HCT116 (cell line): ENCODE data around the gene PHC3. TPM values are rescaled to one million over a fixed set of nuclear protein-coding genes. Genes with fewer than 3 reads are reported as not detected.

Experiments used
- ATAC-seq: fragments of 200-7000 bp; cut with Tn5 transposase; 2 replicates; pipeline ENCODE4 v1.9.1; 2020; ENCODE audit warnings: mild to moderate bottlenecking, moderate library complexity
- BruUV-seq: library from RNA; stranded (reverse); fragments of 400-500 nt; replicated peaks from 2 replicates; lab custom pipeline; 2021; lab: Mats Ljungman, UMichigan
- CTCF ChIA-PET: fragments of 300-600 bp; sonication (Branson Sonifier 250); formaldehyde crosslinking; loops from one replicate; lab custom pipeline; 2021; ENCODE audit warnings: antibody characterized with exemption; lab: Charles Lee
- POLR2A ChIA-PET: fragments of 300-600, 350-600 bp; sonication (Branson Sonifier 250); formaldehyde crosslinking; loops from one replicate; lab custom pipeline; 2021; ENCODE audit warnings: antibody characterized with exemption; lab: Charles Lee
- RAD21 ChIA-PET, 2 experiments: fragments of 300-600 bp; sonication (Branson Sonifier 250); formaldehyde crosslinking; loops; one replicate each; lab custom pipeline; 2023; ENCODE audit warnings: low total read pairs in 2 of 2; ENCODE audit not compliant: uncharacterized antibody in 2 of 2, unreplicated experiment in 2 of 2, low non-redundant PET in 1 of 2; lab: Charles Lee
- DNase-seq: peaks from one replicate; pipeline ENCODE4 v3.0.0-alpha.2; 2010; ENCODE audit warnings: low read depth, low spot score
- H2AFZ ChIP-seq: fragments of 200-600 bp; shearing (Covaris generic), sonication (generic); 2 replicates; pipeline ENCODE4 v1.6.1; 2017; ENCODE audit warnings: low read depth, mixed run types, mixed read lengths, antibody characterized with exemption, low read length; ENCODE audit not compliant: poor library complexity, severe bottlenecking
- H3K27ac ChIP-seq: 2 replicates; pipeline ENCODE4 v1.5.1; 2012; ENCODE audit warnings: low read depth, low read length
- H3K27me3 ChIP-seq: fragments of 200-600 bp; sonication (generic); 2 replicates; pipeline ENCODE4 v1.6.1; 2016; ENCODE audit warnings: mixed run types, low read length, mixed read lengths; ENCODE audit not compliant: insufficient read depth
- H3K36me3 ChIP-seq, 2 experiments: fragments of 200-500 bp in 1 of 2; fragments of 200-600 bp in 1 of 2; sonication (Bioruptor generic) in 1 of 2; sonication (generic) in 1 of 2; 2 replicates each; pipeline versions ENCODE4 v1.5.1 to v1.6.1; 2014 to 2016; ENCODE audit warnings: low read length in 2 of 2, inconsistent platforms in 1 of 2, mixed read lengths in 1 of 2, mixed run types in 1 of 2; ENCODE audit not compliant: insufficient read depth in 2 of 2, control insufficient read depth in 1 of 2
- H3K4me1 ChIP-seq, 2 experiments: fragments of 200-600 bp in 1 of 2; sonication (generic) in 1 of 2; 2 replicates each; pipeline versions ENCODE4 v1.5.1 to v1.6.1; 2012 to 2017; ENCODE audit warnings: low read length in 2 of 2, inconsistent platforms in 1 of 2, mild to moderate bottlenecking in 1 of 2, mixed read lengths in 1 of 2, mixed run types in 1 of 2, moderate library complexity in 1 of 2; ENCODE audit not compliant: insufficient read depth in 2 of 2, control insufficient read depth in 1 of 2
- H3K4me2 ChIP-seq: fragments of 200-600 bp; sonication (generic); 2 replicates; pipeline ENCODE4 v1.6.1; 2017; ENCODE audit warnings: mixed run types, low read length, mixed read lengths
- H3K4me3 ChIP-seq, 2 experiments: fragments of 200-600 bp in 1 of 2; sonication (generic) in 1 of 2; replicated peaks in 1 of 2; 2 replicates each; pipeline ENCODE4 v1.5.1; 2011 to 2016; ENCODE audit warnings: low read length in 2 of 2, control low read depth in 1 of 2, low read depth in 1 of 2, mild to moderate bottlenecking in 1 of 2, mixed read lengths in 1 of 2, mixed run types in 1 of 2
- H3K79me2 ChIP-seq: fragments of 200-600 bp; sonication (generic); 2 replicates; pipeline ENCODE4 v1.6.1; 2017; ENCODE audit warnings: mild to moderate bottlenecking, mixed run types, low read length, moderate library complexity, mixed read lengths; ENCODE audit not compliant: insufficient read depth
- H3K9ac ChIP-seq: fragments of 200-600 bp; sonication (generic); 2 replicates; pipeline ENCODE4 v1.6.1; 2016; ENCODE audit warnings: low read length, mixed read lengths
- H3K9me2 ChIP-seq: fragments of 200-600 bp; sonication (generic), shearing (Covaris generic); 2 replicates; pipeline ENCODE4 v1.6.1; 2017; ENCODE audit warnings: mixed run types, mild to moderate bottlenecking, moderate library complexity; ENCODE audit not compliant: insufficient read depth
- H3K9me3 ChIP-seq, 2 experiments: fragments of 200-500 bp in 1 of 2; fragments of 200-600 bp in 1 of 2; sonication (Bioruptor generic) in 1 of 2; sonication (generic) in 1 of 2; 2 replicates each; pipeline ENCODE4 v1.6.1; 2014 to 2017; ENCODE audit warnings: low read length in 2 of 2, mixed read lengths in 2 of 2, inconsistent platforms in 1 of 2, low read depth in 1 of 2, mild to moderate bottlenecking in 1 of 2, mixed run types in 1 of 2, moderate library complexity in 1 of 2; ENCODE audit not compliant: control insufficient read depth in 1 of 2, insufficient read depth in 1 of 2
- H4K20me1 ChIP-seq: fragments of 200-600 bp; sonication (generic), shearing (Covaris generic); 2 replicates; pipeline ENCODE4 v1.6.1; 2017; ENCODE audit warnings: mixed run types, mild to moderate bottlenecking, moderate library complexity; ENCODE audit not compliant: insufficient read depth
- CBX3 ChIP-seq: IDR thresholded peaks from 2 replicates; pipeline ENCODE4 v1.6.1; 2012; ENCODE audit warnings: low read depth
- EGR1 ChIP-seq: IDR thresholded peaks from 2 replicates; pipeline ENCODE4 v1.6.1; 2012; ENCODE audit warnings: low read depth
- ELF1 ChIP-seq: IDR thresholded peaks from 2 replicates; pipeline ENCODE4 v1.6.1; 2012; ENCODE audit warnings: low read depth, borderline replicate concordance
- EZH2 ChIP-seq: fragments of 200-600 bp; sonication (generic); IDR thresholded peaks from 2 replicates; pipeline ENCODE4 v1.6.1; 2017; ENCODE audit warnings: antibody characterized with exemption, mixed run types
- POLR2A ChIP-seq: IDR thresholded peaks from 2 replicates; pipeline ENCODE4 v1.7.0; 2011; ENCODE audit warnings: borderline replicate concordance; ENCODE audit not compliant: insufficient read depth, insufficient read length; ENCODE audit errors: extremely low read depth
- POLR2AphosphoS5 ChIP-seq: IDR thresholded peaks from 2 replicates; pipeline ENCODE4 v1.6.1; 2011; ENCODE audit warnings: mild to moderate bottlenecking, low read depth, low read length, moderate library complexity
- SIN3A ChIP-seq: IDR thresholded peaks from 2 replicates; pipeline ENCODE4 v1.6.1; 2012; ENCODE audit warnings: low read depth
- TCF7L2 ChIP-seq: IDR thresholded peaks from 2 replicates; pipeline ENCODE4 v1.7.0; 2011; ENCODE audit warnings: borderline replicate concordance, inconsistent platforms; ENCODE audit not compliant: insufficient read depth, insufficient read length; ENCODE audit errors: extremely low read depth
- ZNF274 ChIP-seq: fragments of 200-500 bp; sonication (Bioruptor generic); IDR thresholded peaks from 2 replicates; pipeline ENCODE4 v1.6.1; 2014; ENCODE audit warnings: mild to moderate bottlenecking, low read depth, low read length, inconsistent platforms
- intact Hi-C: fragments of 100-400 bp; cut with micrococcal nuclease; formaldehyde crosslinking; loops from 2 replicates; pipeline ENCODE4 v1.10.0; 2022
- total RNA-seq: library from RNA; stranded (reverse); gene quantifications from one replicate; pipeline ENCODE4 v1.2.1, GENCODE V29; 2021; ENCODE audit not compliant: unreplicated experiment
- TF ChIP-seq, protein P1 (sequence below): IDR thresholded peaks from 2 replicates; pipeline ENCODE4 v1.6.1; 2012
- TF ChIP-seq, protein P2 (sequence below): IDR thresholded peaks from 2 replicates; pipeline ENCODE4 v1.6.1; 2011; ENCODE audit warnings: mild to moderate bottlenecking, low read length, moderate library complexity; ENCODE audit not compliant: insufficient replicate concordance; ENCODE audit errors: extremely low read depth
- TF ChIP-seq, protein P3 (sequence below): IDR thresholded peaks from 2 replicates; pipeline ENCODE4 v1.6.1; 2012
- TF ChIP-seq, protein P4 (sequence below): IDR thresholded peaks from 2 replicates; pipeline ENCODE4 v1.6.1; 2012; ENCODE audit warnings: low read depth

PHC3 gene
- total RNA-seq, 1 experiment from 2014 or later: 40.1 TPM

DNA sequence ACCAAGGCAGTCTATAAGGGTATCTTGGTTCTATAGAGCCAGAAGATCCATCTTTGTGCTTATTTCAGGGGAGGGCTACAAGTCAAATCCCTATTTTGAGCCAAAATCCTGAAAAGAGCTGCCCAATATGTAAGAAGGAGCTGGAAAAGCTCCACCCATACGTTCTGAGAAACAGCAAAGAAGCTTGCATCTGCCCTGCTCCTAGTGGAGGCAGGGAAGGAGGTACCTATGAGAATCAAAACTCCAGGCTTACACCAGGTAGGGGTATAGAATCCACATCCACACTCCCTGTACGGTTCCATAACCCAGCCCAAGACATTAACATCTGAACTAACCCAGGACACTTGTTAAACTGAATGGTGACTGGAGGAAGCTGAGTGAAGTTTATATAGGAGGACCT is 30.0 kb downstream of the PHC3 start:
- ATAC-seq: no peak
- no peak for DNase-seq
- Histone ChIP-seq H3K9me3 (no peaks in the 10 kb centered on the region), H3K4me1 (no peaks in the 10 kb centered on the region), H3K4me3 (no peak overlapping the region), H3K27ac (no peak overlapping the region), H3K36me3 (no peaks in the 10 kb centered on the region), H3K79me2 (peaks cover 63% of the 10 kb centered on the region), H3K4me2 (no peak overlapping the region), H3K9me2 (no peaks in the 10 kb centered on the region), H2AFZ (no peak overlapping the region), H3K27me3 (no peaks in the 10 kb centered on the region), H3K9ac (no peak overlapping the region), H4K20me1 (peaks cover 4% of the 10 kb centered on the region; the same call in 1 of the 2 replicates)
- RAD21 ChIA-PET: no interaction called here
- intact Hi-C loops: no loop called here
- no peak for TF ChIP-seq POLR2AphosphoS5
- TF ChIP-seq, protein P1, sequence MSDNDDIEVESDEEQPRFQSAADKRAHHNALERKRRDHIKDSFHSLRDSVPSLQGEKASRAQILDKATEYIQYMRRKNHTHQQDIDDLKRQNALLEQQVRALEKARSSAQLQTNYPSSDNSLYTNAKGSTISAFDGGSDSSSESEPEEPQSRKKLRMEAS: no peak
- no peak for TF ChIP-seq TCF7L2
- TF ChIP-seq, protein P2, sequence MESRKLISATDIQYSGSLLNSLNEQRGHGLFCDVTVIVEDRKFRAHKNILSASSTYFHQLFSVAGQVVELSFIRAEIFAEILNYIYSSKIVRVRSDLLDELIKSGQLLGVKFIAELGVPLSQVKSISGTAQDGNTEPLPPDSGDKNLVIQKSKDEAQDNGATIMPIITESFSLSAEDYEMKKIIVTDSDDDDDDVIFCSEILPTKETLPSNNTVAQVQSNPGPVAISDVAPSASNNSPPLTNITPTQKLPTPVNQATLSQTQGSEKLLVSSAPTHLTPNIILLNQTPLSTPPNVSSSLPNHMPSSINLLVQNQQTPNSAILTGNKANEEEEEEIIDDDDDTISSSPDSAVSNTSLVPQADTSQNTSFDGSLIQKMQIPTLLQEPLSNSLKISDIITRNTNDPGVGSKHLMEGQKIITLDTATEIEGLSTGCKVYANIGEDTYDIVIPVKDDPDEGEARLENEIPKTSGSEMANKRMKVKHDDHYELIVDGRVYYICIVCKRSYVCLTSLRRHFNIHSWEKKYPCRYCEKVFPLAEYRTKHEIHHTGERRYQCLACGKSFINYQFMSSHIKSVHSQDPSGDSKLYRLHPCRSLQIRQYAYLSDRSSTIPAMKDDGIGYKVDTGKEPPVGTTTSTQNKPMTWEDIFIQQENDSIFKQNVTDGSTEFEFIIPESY: no peak
- TF ChIP-seq, protein P3, sequence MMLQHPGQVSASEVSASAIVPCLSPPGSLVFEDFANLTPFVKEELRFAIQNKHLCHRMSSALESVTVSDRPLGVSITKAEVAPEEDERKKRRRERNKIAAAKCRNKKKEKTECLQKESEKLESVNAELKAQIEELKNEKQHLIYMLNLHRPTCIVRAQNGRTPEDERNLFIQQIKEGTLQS: no peak
- no peak for TF ChIP-seq EZH2
- no peak for TF ChIP-seq CBX3
- no peak for TF ChIP-seq SIN3A
- no peak for TF ChIP-seq ELF1
- TF ChIP-seq EGR1: no peak
- no peak for TF ChIP-seq POLR2A
- no peak for TF ChIP-seq ZNF274
- TF ChIP-seq, protein P4, sequence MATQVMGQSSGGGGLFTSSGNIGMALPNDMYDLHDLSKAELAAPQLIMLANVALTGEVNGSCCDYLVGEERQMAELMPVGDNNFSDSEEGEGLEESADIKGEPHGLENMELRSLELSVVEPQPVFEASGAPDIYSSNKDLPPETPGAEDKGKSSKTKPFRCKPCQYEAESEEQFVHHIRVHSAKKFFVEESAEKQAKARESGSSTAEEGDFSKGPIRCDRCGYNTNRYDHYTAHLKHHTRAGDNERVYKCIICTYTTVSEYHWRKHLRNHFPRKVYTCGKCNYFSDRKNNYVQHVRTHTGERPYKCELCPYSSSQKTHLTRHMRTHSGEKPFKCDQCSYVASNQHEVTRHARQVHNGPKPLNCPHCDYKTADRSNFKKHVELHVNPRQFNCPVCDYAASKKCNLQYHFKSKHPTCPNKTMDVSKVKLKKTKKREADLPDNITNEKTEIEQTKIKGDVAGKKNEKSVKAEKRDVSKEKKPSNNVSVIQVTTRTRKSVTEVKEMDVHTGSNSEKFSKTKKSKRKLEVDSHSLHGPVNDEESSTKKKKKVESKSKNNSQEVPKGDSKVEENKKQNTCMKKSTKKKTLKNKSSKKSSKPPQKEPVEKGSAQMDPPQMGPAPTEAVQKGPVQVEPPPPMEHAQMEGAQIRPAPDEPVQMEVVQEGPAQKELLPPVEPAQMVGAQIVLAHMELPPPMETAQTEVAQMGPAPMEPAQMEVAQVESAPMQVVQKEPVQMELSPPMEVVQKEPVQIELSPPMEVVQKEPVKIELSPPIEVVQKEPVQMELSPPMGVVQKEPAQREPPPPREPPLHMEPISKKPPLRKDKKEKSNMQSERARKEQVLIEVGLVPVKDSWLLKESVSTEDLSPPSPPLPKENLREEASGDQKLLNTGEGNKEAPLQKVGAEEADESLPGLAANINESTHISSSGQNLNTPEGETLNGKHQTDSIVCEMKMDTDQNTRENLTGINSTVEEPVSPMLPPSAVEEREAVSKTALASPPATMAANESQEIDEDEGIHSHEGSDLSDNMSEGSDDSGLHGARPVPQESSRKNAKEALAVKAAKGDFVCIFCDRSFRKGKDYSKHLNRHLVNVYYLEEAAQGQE: no peak
- POLR2A ChIA-PET: no interaction called here
- CTCF ChIA-PET: no interaction called here
- BruUV-seq: no TSS peak
